ENCODE data around the gene HDAC5.
"Not testable (repeated sequence)": the region's sequence is repeated elsewhere in the genome, so short reads cannot be mapped to it uniquely, and the experiment has no call there.

Gene HDAC5

GRCh38 chr17:44130693-44131349 lies 7.4 kb upstream of the HDAC5 start:
- H3K9me3 ChIP-seq (ENCODE audit: control insufficient read depth, insufficient read depth, low read length) = no peaks in the 10 kb centered on the region
- H3K9ac ChIP-seq (ENCODE audit: low read depth, low read length) = no peak overlapping the region
- no peaks in the 10 kb centered on the region for H3K36me3 ChIP-seq (ENCODE audit: control insufficient read depth, insufficient read depth, low read length)
- H3K27me3 ChIP-seq (ENCODE audit: control insufficient read depth, insufficient read depth, low read length) = no peaks in the 10 kb centered on the region
- no peak overlapping the region for H3K27ac ChIP-seq (ENCODE audit: low read depth, low read length)
- H3K4me3 ChIP-seq (ENCODE audit: low read depth, low read length) = no peak overlapping the region
- H3K4me1 ChIP-seq (ENCODE audit: control insufficient read depth, insufficient read depth, low read length) = no peaks in the 10 kb centered on the region

- Histone ChIP-seq H3K27me3 (ENCODE audit: control insufficient read depth, insufficient read depth, low read length) (no peaks in the 10 kb centered on the region), H3K9ac (ENCODE audit: low read depth, low read length) (no peak overlapping the region), H3K4me3 (ENCODE audit: low read depth, low read length) (no peak overlapping the region), H3K9me3 (ENCODE audit: control insufficient read depth, insufficient read depth, low read length) (no peaks in the 10 kb centered on the region), H3K36me3 (ENCODE audit: control insufficient read depth, insufficient read depth, low read length) (no peaks in the 10 kb centered on the region), H3K4me1 (ENCODE audit: control insufficient read depth, insufficient read depth, low read length) (peaks cover 2% of the 10 kb centered on the region; the same call in 1 of the 2 replicates), H3K27ac (ENCODE audit: low read depth, low read length) (no peak overlapping the region)
Measured at GRCh38 chr17:44128383-44128782, 4.9 kb upstream of the HDAC5 start.

- Histone ChIP-seq H3K9ac (ENCODE audit: low read depth, low read length) (peak overlapping the region; percentile 93), H3K9me3 (ENCODE audit: control insufficient read depth, insufficient read depth, low read length) (no peaks in the 10 kb centered on the region), H3K4me3 (ENCODE audit: low read depth, low read length) (peak overlapping the region; percentile 96), H3K27ac (ENCODE audit: low read depth, low read length) (peak overlapping the region; percentile 93), H3K4me1 (ENCODE audit: control insufficient read depth, insufficient read depth, low read length) (peaks cover 26% of the 10 kb centered on the region), H3K36me3 (ENCODE audit: control insufficient read depth, insufficient read depth, low read length) (no peaks in the 10 kb centered on the region), H3K27me3 (ENCODE audit: control insufficient read depth, insufficient read depth, low read length) (no peaks in the 10 kb centered on the region; the same call in 1 of the 2 replicates)
Measured at GRCh38 chr17:44124118-44124438, 637 bp upstream of the HDAC5 start.

- Histone ChIP-seq H3K4me3 (ENCODE audit: low read depth, low read length) (peak overlapping the region; percentile 96), H3K9me3 (ENCODE audit: control insufficient read depth, insufficient read depth, low read length) (no peaks in the 10 kb centered on the region), H3K9ac (ENCODE audit: low read depth, low read length) (peak overlapping the region; percentile 81; the same call in 1 of the 2 replicates), H3K27me3 (ENCODE audit: control insufficient read depth, insufficient read depth, low read length) (no peaks in the 10 kb centered on the region; the same call in 1 of the 2 replicates), H3K36me3 (ENCODE audit: control insufficient read depth, insufficient read depth, low read length) (no peaks in the 10 kb centered on the region), H3K27ac (ENCODE audit: low read depth, low read length) (peak overlapping the region; percentile 93), H3K4me1 (ENCODE audit: control insufficient read depth, insufficient read depth, low read length) (peaks cover 38% of the 10 kb centered on the region)
Measured at GRCh38 chr17:44122816-44123355, 555 bp downstream of the HDAC5 start.

- Histone ChIP-seq H3K9ac (ENCODE audit: low read depth, low read length) (no peak overlapping the region; the same call in 1 of the 2 replicates), H3K4me3 (ENCODE audit: low read depth, low read length) (peak overlapping the region; percentile 96), H3K27me3 (ENCODE audit: control insufficient read depth, insufficient read depth, low read length) (no peaks in the 10 kb centered on the region; the same call in 1 of the 2 replicates), H3K36me3 (ENCODE audit: control insufficient read depth, insufficient read depth, low read length) (no peaks in the 10 kb centered on the region), H3K27ac (ENCODE audit: low read depth, low read length) (peak overlapping the region; percentile 26), H3K4me1 (ENCODE audit: control insufficient read depth, insufficient read depth, low read length) (peaks cover 45% of the 10 kb centered on the region), H3K9me3 (ENCODE audit: control insufficient read depth, insufficient read depth, low read length) (no peaks in the 10 kb centered on the region)
Measured at GRCh38 chr17:44121997-44122815, 1.2 kb downstream of the HDAC5 start.

- Histone ChIP-seq H3K4me3 (ENCODE audit: low read depth, low read length) (peak overlapping the region; percentile 96), H3K27ac (ENCODE audit: low read depth, low read length) (peak overlapping the region; percentile 28), H3K27me3 (ENCODE audit: control insufficient read depth, insufficient read depth, low read length) (no peaks in the 10 kb centered on the region; the same call in 1 of the 2 replicates), H3K9me3 (ENCODE audit: control insufficient read depth, insufficient read depth, low read length) (no peaks in the 10 kb centered on the region), H3K9ac (ENCODE audit: low read depth, low read length) (no peak overlapping the region), H3K36me3 (ENCODE audit: control insufficient read depth, insufficient read depth, low read length) (no peaks in the 10 kb centered on the region; the same call in 1 of the 2 replicates), H3K4me1 (ENCODE audit: control insufficient read depth, insufficient read depth, low read length) (peaks cover 46% of the 10 kb centered on the region)
Measured at GRCh38 chr17:44120851-44121605, 2.4 kb downstream of the HDAC5 start.

GRCh38 chr17:44120281-44120680 lies 3.2 kb downstream of the HDAC5 start:
- not testable (repeated sequence) for H3K27ac ChIP-seq (ENCODE audit: low read depth, low read length); H3K36me3 ChIP-seq (ENCODE audit: control insufficient read depth, insufficient read depth, low read length); H3K9ac ChIP-seq (ENCODE audit: low read depth, low read length); H3K4me3 ChIP-seq (ENCODE audit: low read depth, low read length); H3K27me3 ChIP-seq (ENCODE audit: control insufficient read depth, insufficient read depth, low read length); H3K9me3 ChIP-seq (ENCODE audit: control insufficient read depth, insufficient read depth, low read length)
- H3K4me1 ChIP-seq (ENCODE audit: control insufficient read depth, insufficient read depth, low read length) = peaks cover 51% of the 10 kb centered on the region

- H3K9ac ChIP-seq (ENCODE audit: low read depth, low read length) = no peak overlapping the region
- no peaks in the 10 kb centered on the region; the same call in 1 of the 2 replicates for H3K27me3 ChIP-seq (ENCODE audit: control insufficient read depth, insufficient read depth, low read length)
- H3K4me1 ChIP-seq (ENCODE audit: control insufficient read depth, insufficient read depth, low read length) = peaks cover 51% of the 10 kb centered on the region
Measured at GRCh38 chr17:44119798-44120197, 3.6 kb downstream of the HDAC5 start.

GRCh38 chr17:44119062-44119461 lies 4.4 kb downstream of the HDAC5 start:
- H3K27me3 ChIP-seq (ENCODE audit: control insufficient read depth, insufficient read depth, low read length) = no peaks in the 10 kb centered on the region; the same call in 1 of the 2 replicates
- H3K9me3 ChIP-seq (ENCODE audit: control insufficient read depth, insufficient read depth, low read length) = no peaks in the 10 kb centered on the region
- H3K36me3 ChIP-seq (ENCODE audit: control insufficient read depth, insufficient read depth, low read length) = peaks cover 11% of the 10 kb centered on the region; the same call in 1 of the 2 replicates
- H3K4me3 ChIP-seq (ENCODE audit: low read depth, low read length) = no peak overlapping the region
- no peak overlapping the region for H3K9ac ChIP-seq (ENCODE audit: low read depth, low read length)
- peak overlapping the region; percentile 38 for H3K27ac ChIP-seq (ENCODE audit: low read depth, low read length)
- H3K4me1 ChIP-seq (ENCODE audit: control insufficient read depth, insufficient read depth, low read length) = peaks cover 50% of the 10 kb centered on the region

More at GRCh38 chr17:44119798-44120197, 3.6 kb downstream of the HDAC5 start:
- no peak overlapping the region for H3K27ac ChIP-seq (ENCODE audit: low read depth, low read length)
- H3K4me3 ChIP-seq (ENCODE audit: low read depth, low read length) = no peak overlapping the region
- no peaks in the 10 kb centered on the region for H3K9me3 ChIP-seq (ENCODE audit: control insufficient read depth, insufficient read depth, low read length)
- peaks cover 4% of the 10 kb centered on the region; the same call in 1 of the 2 replicates for H3K36me3 ChIP-seq (ENCODE audit: control insufficient read depth, insufficient read depth, low read length)

- Histone ChIP-seq H3K27ac (ENCODE audit: low read depth, low read length) (peak overlapping the region; percentile 38), H3K4me1 (ENCODE audit: control insufficient read depth, insufficient read depth, low read length) (peaks cover 49% of the 10 kb centered on the region), H3K27me3 (ENCODE audit: control insufficient read depth, insufficient read depth, low read length) (no peaks in the 10 kb centered on the region; the same call in 1 of the 2 replicates), H3K9me3 (ENCODE audit: control insufficient read depth, insufficient read depth, low read length) (no peaks in the 10 kb centered on the region), H3K9ac (ENCODE audit: low read depth, low read length) (no peak overlapping the region), H3K4me3 (ENCODE audit: low read depth, low read length) (no peak overlapping the region), H3K36me3 (ENCODE audit: control insufficient read depth, insufficient read depth, low read length) (peaks cover 14% of the 10 kb centered on the region; the same call in 1 of the 2 replicates)
Measured at GRCh38 chr17:44118427-44119050, 4.9 kb downstream of the HDAC5 start.
